K562 (cell line): Measurements from ENCODE around the gene GOLIM4. TPM values are rescaled to one million over a fixed set of nuclear protein-coding genes. Genes with fewer than 3 reads are reported as not detected.
A peak's percentile ranks its signal among the peaks of the same experiment; 100 is the strongest.

ENCODE experiments used
- ATAC-seq: fragments of 200-7000 bp; cut with Tn5 transposase; 3 replicates; pipeline ENCODE4 v1.9.1; 2020; ENCODE audit warnings: moderate library complexity
- BruUV-seq: library from RNA; stranded (reverse); fragments of 400-500 nt; replicated peaks from 2 replicates; lab custom pipeline; 2021; lab: Mats Ljungman, UMichigan
- CTCF ChIA-PET: fragments of 300-600 bp; formaldehyde crosslinking; extraction: SDS; loops from one replicate; lab custom pipeline; 2021; ENCODE audit warnings: low intra/inter-chr PET ratio; lab: Yijun Ruan, JAX
- POLR2A ChIA-PET: fragments of 300-600, 350-650 bp; sonication (Branson Sonifier 250); formaldehyde crosslinking; extraction: SDS; loops from one replicate; lab custom pipeline; 2021; ENCODE audit warnings: antibody characterized with exemption, inconsistent platforms; lab: Yijun Ruan, JAX
- DNase-seq, 4 experiments: peaks; one replicate each; pipeline versions ENCODE4 v3.0.0 to v3.0.0-alpha.2; 2011 to 2018; ENCODE audit warnings: low spot score in 3 of 4, mixed read lengths in 3 of 4; ENCODE audit errors: extremely low read depth in 1 of 4
- FAIRE-seq: peaks from 2 replicates; lab custom pipeline; 2011; peaks lifted over from hg19 to GRCh38; lab: Jason Lieb, UNC
- H2AFZ ChIP-seq: 2 replicates; pipeline ENCODE4 v1.6.0; 2011; ENCODE audit warnings: low read depth, low read length, control low read depth, inconsistent platforms
- H3K27ac ChIP-seq: fragments of 200-600 bp; 3 replicates; pipeline ENCODE4 v1.8.0; 2011; ENCODE audit warnings: low read depth, mild to moderate bottlenecking, control low read depth, inconsistent platforms, low read length, moderate library complexity, mixed read lengths; ENCODE audit errors: extremely low read depth
- H3K27me3 ChIP-seq, 2 experiments: fragments of 300-600 bp in 1 of 2; 2 replicates in 1 of 2; 3 replicates in 1 of 2; pipeline versions ENCODE4 v1.6.0 to v1.8.0; 2011; ENCODE audit warnings: inconsistent platforms in 2 of 2, low read length in 2 of 2, mild to moderate bottlenecking in 1 of 2, mixed read lengths in 1 of 2, moderate library complexity in 1 of 2; ENCODE audit not compliant: control insufficient read depth in 2 of 2, insufficient read depth in 2 of 2
- H3K36me3 ChIP-seq: fragments of 300-600 bp; 3 replicates; pipeline ENCODE4 v1.8.0; 2011; ENCODE audit warnings: mild to moderate bottlenecking, low read length, inconsistent platforms; ENCODE audit not compliant: control insufficient read depth, insufficient read depth
- H3K4me1 ChIP-seq, 2 experiments: fragments of 200-600 bp in 1 of 2; replicated peaks in 1 of 2; 2 replicates in 1 of 2; 3 replicates in 1 of 2; pipeline versions ENCODE4 v1.5.1 to v1.8.0; 2011; ENCODE audit warnings: inconsistent platforms in 2 of 2, low read length in 2 of 2, mild to moderate bottlenecking in 1 of 2, mixed read lengths in 1 of 2, moderate library complexity in 1 of 2; ENCODE audit not compliant: control insufficient read depth in 2 of 2, insufficient read depth in 2 of 2
- H3K4me2 ChIP-seq: 2 replicates; pipeline ENCODE4 v1.6.1; 2011; ENCODE audit warnings: low read length, control low read depth, inconsistent platforms, mixed read lengths; ENCODE audit not compliant: insufficient read depth
- H3K4me3 ChIP-seq: fragments of 200-600 bp; sonication (generic), shearing (Covaris generic); 2 replicates; pipeline ENCODE4 v1.5.1; 2016; ENCODE audit warnings: control low read depth, inconsistent platforms
- H3K79me2 ChIP-seq: fragments of 200-600 bp; 3 replicates; pipeline ENCODE4 v1.8.0; 2011; ENCODE audit warnings: low read length, inconsistent platforms; ENCODE audit not compliant: control insufficient read depth, insufficient read depth
- H3K9ac ChIP-seq, 2 experiments: 2 replicates each; pipeline versions ENCODE4 v1.6.0 to v1.6.1; 2011; ENCODE audit warnings: low read depth in 2 of 2, low read length in 2 of 2, control low read depth in 1 of 2, inconsistent platforms in 1 of 2, mild to moderate bottlenecking in 1 of 2, mixed read lengths in 1 of 2; ENCODE audit not compliant: insufficient read depth in 1 of 2
- H3K9me1 ChIP-seq: one replicate; pipeline ENCODE4 v1.6.0; 2011; ENCODE audit warnings: inconsistent platforms, mild to moderate bottlenecking, low read length, moderate library complexity; ENCODE audit not compliant: control insufficient read depth, insufficient read depth
- H3K9me3 ChIP-seq: replicated peaks from 2 replicates; pipeline ENCODE4 v1.5.1; 2011; ENCODE audit warnings: low read depth, low read length, inconsistent platforms; ENCODE audit not compliant: control insufficient read depth, insufficient read depth
- H4K20me1 ChIP-seq: replicated peaks from 2 replicates; pipeline ENCODE4 v1.6.1; 2011; ENCODE audit warnings: low read length, inconsistent platforms, mixed read lengths; ENCODE audit not compliant: control insufficient read depth, insufficient read depth
- AFF1 ChIP-seq, 2 experiments: fragments of 450-650 bp; IDR thresholded peaks; 2 replicates each; pipeline ENCODE4 v1.6.1; 2018; ENCODE audit warnings: mild to moderate bottlenecking in 2 of 2, low read depth in 1 of 2; ENCODE audit not compliant: partially characterized antibody in 2 of 2
- DNMT1 ChIP-seq: fragments of 450-650 bp; IDR thresholded peaks from 2 replicates; pipeline ENCODE4 v1.6.1; 2016; ENCODE audit warnings: antibody characterized with exemption, mild to moderate bottlenecking
- GTF2A2 ChIP-seq: IDR thresholded peaks from 2 replicates; pipeline ENCODE4 v1.6.1; 2016; ENCODE audit warnings: mild to moderate bottlenecking, missing genetic modification characterization, missing compliant biosample characterization
- HMG20A ChIP-seq: fragments of 450-650 bp; formaldehyde crosslinking; conservative IDR thresholded peaks from 2 replicates; pipeline ENCODE4 v1.4.0; 2020; ENCODE audit warnings: mild to moderate bottlenecking, mixed read lengths
- HNRNPL ChIP-seq: fragments of 200-400 bp; formaldehyde crosslinking; IDR thresholded peaks from 2 replicates; pipeline ENCODE4 v1.6.1; 2017; ENCODE audit warnings: low read depth, mild to moderate bottlenecking, low read length
- JUNB ChIP-seq: fragments of 450-650 bp; formaldehyde crosslinking; conservative IDR thresholded peaks from 2 replicates; pipeline ENCODE4 v1.4.0; 2020; ENCODE audit warnings: mild to moderate bottlenecking
- MAFK ChIP-seq: IDR thresholded peaks from 2 replicates; pipeline ENCODE4 v1.6.1; 2011; ENCODE audit warnings: low read length, improper control_type of control experiment
- MECOM ChIP-seq: fragments of 250-450 bp; sonication (Bioruptor Pico); IDR thresholded peaks from 2 replicates; pipeline ENCODE4 v1.8.0; 2022; ENCODE audit warnings: inconsistent platforms
- MXI1 ChIP-seq: IDR thresholded peaks from 2 replicates; pipeline ENCODE4 v1.6.1; 2011; ENCODE audit warnings: low read depth, mild to moderate bottlenecking, improper control_type of control experiment, low read length
- NFIC ChIP-seq: fragments of 450-650 bp; IDR thresholded peaks from 2 replicates; pipeline ENCODE4 v1.6.1; 2017; ENCODE audit warnings: mild to moderate bottlenecking, inconsistent platforms
- NR3C1 ChIP-seq: sonication (generic); formaldehyde crosslinking; IDR thresholded peaks from 2 replicates; pipeline ENCODE4 v1.8.1; 2022; ENCODE audit warnings: missing genetic modification reagents
- RAD21 ChIP-seq, 2 experiments: fragments of 250-450 bp in 1 of 2; fragments of 450-650 bp in 1 of 2; sonication (Bioruptor Pico) in 1 of 2; formaldehyde crosslinking in 1 of 2; IDR thresholded peaks in 1 of 2; conservative IDR thresholded peaks in 1 of 2; 2 replicates each; pipeline versions ENCODE4 v1.4.0 to v1.8.0; 2020 to 2022; ENCODE audit warnings: mild to moderate bottlenecking in 2 of 2, moderate library complexity in 1 of 2
- SMARCA5 ChIP-seq: fragments of 450-650 bp; IDR thresholded peaks from 2 replicates; pipeline ENCODE4 v1.6.1; 2016
- ZFP1 ChIP-seq: fragments of 450-650 bp; formaldehyde crosslinking; IDR thresholded peaks from 2 replicates; pipeline ENCODE4 v1.4.0; 2020; ENCODE audit warnings: mild to moderate bottlenecking, mixed read lengths
- ZNF121 ChIP-seq: sonication (generic); formaldehyde crosslinking; conservative IDR thresholded peaks from 2 replicates; pipeline ENCODE4 v1.8.0; 2022; ENCODE audit warnings: missing genetic modification reagents
- ZNF830 ChIP-seq: fragments of 250-450 bp; sonication (Bioruptor Pico); IDR thresholded peaks from 2 replicates; pipeline ENCODE4 v1.5.0; 2021; ENCODE audit warnings: mild to moderate bottlenecking
- WGBS: fragments of 100-300 bp; shearing (Covaris generic); methylation state at CpG from one replicate; pipeline ENCODE4 v1.1.6; 2016; ENCODE audit warnings: low coverage, mixed read lengths; ENCODE audit not compliant: insufficient coverage; ENCODE audit errors: missing lambda C conversion rate; 5-methylcytosine and 5-hydroxymethylcytosine counted together
- in situ Hi-C: fragments of 300-500 bp; cut with MboI; formaldehyde crosslinking; loops from 4 replicates; pipeline ENCODE4 v1.15.0; 2018; ENCODE audit warnings: inconsistent platforms, mixed read lengths
- intact Hi-C: fragments of 100-400 bp; cut with micrococcal nuclease; formaldehyde crosslinking; loops from 2 replicates; pipeline ENCODE4 v1.14.2; 2022
- polyA plus RNA-seq, 8 experiments: library from polyadenylated mRNA; depleted of rRNA in 4 of 8; stranded (reverse) in 5 of 8; unstranded in 3 of 8; fragments of >200 nt; fragmentation: Nextera tagmentation in 2 of 8; fragmentation: Illumina TruSeq in 1 of 8; extraction: Ambion mirVana in 2 of 8; extraction: Trizol in 1 of 8; gene quantifications; 2 replicates each; pipeline versions ENCODE4 v1.2.1 to v1.2.3, GENCODE V29; 2011 to 2014; ENCODE audit warnings: inconsistent platforms in 1 of 8, missing spikeins in 1 of 8
- total RNA-seq, 7 experiments: library from RNA; depleted of rRNA in 6 of 7; stranded (reverse); fragments of >200 nt in 6 of 7; fragmentation: Illumina TruSeq in 2 of 7; extraction: Trizol in 2 of 7; gene quantifications; 2 replicates each; pipeline versions ENCODE4 v1.2.1 to v1.2.3, GENCODE V29; 2011 to 2021; ENCODE audit warnings: low replicate concordance in 1 of 7
- TF ChIP-seq, protein P1 (sequence below): sonication (generic); formaldehyde crosslinking; IDR thresholded peaks from 2 replicates; pipeline ENCODE4 v1.8.1; 2023; ENCODE audit warnings: mild to moderate bottlenecking, missing genetic modification reagents
- TF ChIP-seq, protein P2 (sequence below): fragments of 250-450 bp; sonication (Bioruptor Pico); IDR thresholded peaks from 2 replicates; pipeline ENCODE4 v1.8.0; 2021; ENCODE audit warnings: mild to moderate bottlenecking, moderate library complexity

GOLIM4 gene
- total and polyA plus RNA-seq, 9 of the 15 experiments (the other 6 are each of a cell fraction or from before 2014, with no cell fraction given) = 9.3 to 39.4 (median 31.0) TPM

DNA sequence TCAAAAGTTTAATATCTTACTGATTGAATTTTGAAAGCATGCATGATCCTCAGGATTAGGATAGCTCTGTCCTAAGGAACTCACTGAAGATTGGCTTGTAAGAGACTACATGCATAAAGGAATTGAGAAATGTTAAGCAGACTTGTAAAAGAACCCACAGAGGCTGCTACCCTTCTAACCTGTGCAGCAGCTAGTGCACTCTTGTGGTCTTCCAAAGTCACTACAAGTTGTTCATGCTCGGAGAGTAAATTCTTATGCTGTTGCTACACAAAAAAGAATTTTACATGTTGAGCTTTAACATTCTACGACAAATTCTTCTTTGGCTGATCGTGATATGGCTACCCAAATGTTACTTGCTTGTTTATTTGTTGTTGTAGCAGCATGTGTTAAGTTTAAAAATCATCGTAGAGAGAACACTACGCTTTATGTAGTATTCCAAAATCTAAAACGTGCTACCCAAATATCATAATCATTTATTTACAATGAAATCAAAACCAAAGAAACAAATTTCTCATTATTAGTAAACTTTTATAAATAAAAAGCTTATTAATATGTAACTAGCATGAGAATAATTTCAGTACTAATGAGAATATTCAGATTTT lies 55.0 kb downstream of the GOLIM4 start:
- H4K20me1 ChIP-seq = no peaks in the 10 kb centered on the region
- no TSS peak for BruUV-seq
- no peak overlapping the region for H3K4me2 ChIP-seq
- peak in 3 of 4 experiments; percentile 22 to 50 (median 23) for DNase-seq
- FAIRE-seq = peak; percentile 73
- peaks cover 72% of the 10 kb centered on the region for H3K36me3 ChIP-seq
- POLR2A ChIA-PET = interaction anchor here (0.8 to 1.0 kb wide), 2 partner anchors 11 to 21 kb away, joined by 3 read pairs; no protein-coding TSS in a partner anchor
- no peak overlapping the region for H3K27ac ChIP-seq
- no peak overlapping the region for H3K4me3 ChIP-seq
- no peak overlapping the region for H3K9ac ChIP-seq
- no peaks in the 10 kb centered on the region for H3K79me2 ChIP-seq
- no peaks in the 10 kb centered on the region for H3K9me1 ChIP-seq
- no peak overlapping the region for H2AFZ ChIP-seq
- WGBS = 65% methylated on average over 6 of the region's 6 CpGs
- peak; percentile 90 for ATAC-seq
- in situ Hi-C loops = loop anchor here (5.0 kb wide), 1 partner anchor 108 kb away; no protein-coding TSS in a partner anchor
- no peaks in the 10 kb centered on the region for H3K9me3 ChIP-seq
- H3K4me1 ChIP-seq = no peaks in the 10 kb centered on the region
- no peaks in the 10 kb centered on the region for H3K27me3 ChIP-seq
- intact Hi-C loops = loop anchor here (1.0 kb wide), 1 partner anchor 112 kb away; no protein-coding TSS in a partner anchor
- CTCF ChIA-PET = interaction anchor here (1.2 kb wide), 1 partner anchor 108 kb away, joined by 3 read pairs; no protein-coding TSS in a partner anchor
- TF ChIP-seq ZFP1 = no peak
- TF ChIP-seq ZNF830 (CRISPR knock-in tag) = no peak
- no peak for TF ChIP-seq HNRNPL
- no peak for TF ChIP-seq HMG20A (CRISPR knock-in tag)
- no peak for TF ChIP-seq AFF1 (IDR thresholded peaks at IDR 0.05; ENCODE audit: low read depth in 1 of 2, partially characterized antibody in 2 of 2)
- TF ChIP-seq MECOM = no peak
- TF ChIP-seq DNMT1 = no peak
- TF ChIP-seq, protein P1, sequence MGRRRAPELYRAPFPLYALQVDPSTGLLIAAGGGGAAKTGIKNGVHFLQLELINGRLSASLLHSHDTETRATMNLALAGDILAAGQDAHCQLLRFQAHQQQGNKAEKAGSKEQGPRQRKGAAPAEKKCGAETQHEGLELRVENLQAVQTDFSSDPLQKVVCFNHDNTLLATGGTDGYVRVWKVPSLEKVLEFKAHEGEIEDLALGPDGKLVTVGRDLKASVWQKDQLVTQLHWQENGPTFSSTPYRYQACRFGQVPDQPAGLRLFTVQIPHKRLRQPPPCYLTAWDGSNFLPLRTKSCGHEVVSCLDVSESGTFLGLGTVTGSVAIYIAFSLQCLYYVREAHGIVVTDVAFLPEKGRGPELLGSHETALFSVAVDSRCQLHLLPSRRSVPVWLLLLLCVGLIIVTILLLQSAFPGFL (CRISPR knock-in tag) = no peak
- TF ChIP-seq SMARCA5 = no peak
- TF ChIP-seq JUNB (CRISPR knock-in tag) = no peak
- TF ChIP-seq NFIC = no peak
- TF ChIP-seq GTF2A2 = no peak
- no peak for TF ChIP-seq MAFK
- TF ChIP-seq MXI1 = no peak
- TF ChIP-seq, protein P2, sequence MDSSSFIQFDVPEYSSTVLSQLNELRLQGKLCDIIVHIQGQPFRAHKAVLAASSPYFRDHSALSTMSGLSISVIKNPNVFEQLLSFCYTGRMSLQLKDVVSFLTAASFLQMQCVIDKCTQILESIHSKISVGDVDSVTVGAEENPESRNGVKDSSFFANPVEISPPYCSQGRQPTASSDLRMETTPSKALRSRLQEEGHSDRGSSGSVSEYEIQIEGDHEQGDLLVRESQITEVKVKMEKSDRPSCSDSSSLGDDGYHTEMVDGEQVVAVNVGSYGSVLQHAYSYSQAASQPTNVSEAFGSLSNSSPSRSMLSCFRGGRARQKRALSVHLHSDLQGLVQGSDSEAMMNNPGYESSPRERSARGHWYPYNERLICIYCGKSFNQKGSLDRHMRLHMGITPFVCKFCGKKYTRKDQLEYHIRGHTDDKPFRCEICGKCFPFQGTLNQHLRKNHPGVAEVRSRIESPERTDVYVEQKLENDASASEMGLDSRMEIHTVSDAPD (CRISPR knock-in tag) = no peak
- no peak for TF ChIP-seq ZNF121
- TF ChIP-seq NR3C1 = no peak
- peak; percentile 88 to 93 for TF ChIP-seq RAD21 (CRISPR knock-in tag; conservative IDR thresholded peaks at IDR 0.05 in 1 of 2, IDR thresholded peaks at IDR 0.05 in 1 of 2)
